CD14-positive monocyte (primary cell): ENCODE measurements around the gene KLHL40. TPM values are rescaled to one million over a fixed set of nuclear protein-coding genes. Genes with fewer than 3 reads are reported as not detected.

Experiments used
- DNase-seq, 3 donors: peaks; one replicate each; pipeline ENCODE4 v3.0.0-alpha.2; 2011 to 2022
- H2AFZ ChIP-seq: 2 replicates; pipeline ENCODE4 v1.6.0; 2012; ENCODE audit warnings: mild to moderate bottlenecking, low read depth, low read length, inconsistent platforms; ENCODE audit not compliant: insufficient read depth, poor library complexity, severe bottlenecking
- H3K27ac ChIP-seq, 2 donors: 1 replicate in 1 of 2; 2 replicates in 1 of 2; pipeline ENCODE4 v1.5.1; 2012 to 2013; ENCODE audit warnings: low read length in 2 of 2, control low read depth in 1 of 2, inconsistent platforms in 1 of 2, low read depth in 1 of 2, mild to moderate bottlenecking in 1 of 2
- H3K27me3 ChIP-seq, 2 donors: one replicate each; pipeline versions ENCODE4 v1.6.0 to v1.6.1; 2011 to 2013; ENCODE audit warnings: low read length in 2 of 2; ENCODE audit not compliant: control insufficient read depth in 2 of 2, insufficient read depth in 2 of 2
- H3K36me3 ChIP-seq, 2 donors: replicated peaks in 1 of 2; 1 replicate in 1 of 2; 2 replicates in 1 of 2; pipeline versions ENCODE4 v1.5.1 to v1.6.1; 2012 to 2013; ENCODE audit warnings: low read length in 2 of 2, control low read depth in 1 of 2, inconsistent platforms in 1 of 2, mild to moderate bottlenecking in 1 of 2; ENCODE audit not compliant: insufficient read depth in 2 of 2, control insufficient read depth in 1 of 2
- H3K4me1 ChIP-seq, 2 donors: 1 replicate in 1 of 2; 2 replicates in 1 of 2; pipeline versions ENCODE4 v1.5.1 to v1.6.1; 2012 to 2013; ENCODE audit warnings: low read length in 2 of 2, control low read depth in 1 of 2, inconsistent platforms in 1 of 2, mild to moderate bottlenecking in 1 of 2, moderate library complexity in 1 of 2; ENCODE audit not compliant: insufficient read depth in 2 of 2, control insufficient read depth in 1 of 2
- H3K4me2 ChIP-seq: replicated peaks from 2 replicates; pipeline ENCODE3; 2012; ENCODE audit warnings: low read length, moderate library complexity, mild to moderate bottlenecking; ENCODE audit not compliant: poor library complexity, severe bottlenecking; ENCODE audit errors: extremely low read depth
- H3K4me3 ChIP-seq, 3 experiments: fragments of 200-600 bp in 1 of 3; sonication (generic) in 1 of 3; replicated peaks in 1 of 3; 1 replicate in 2 of 3; 2 replicates in 1 of 3; pipeline ENCODE4 v1.5.1; 2011 to 2013; ENCODE audit warnings: low read length in 3 of 3, mild to moderate bottlenecking in 3 of 3, control low read depth in 2 of 3, low read depth in 2 of 3, inconsistent platforms in 1 of 3, moderate library complexity in 1 of 3
- H3K79me2 ChIP-seq: 2 replicates; pipeline ENCODE4 v1.6.0; 2012; ENCODE audit warnings: mild to moderate bottlenecking, control low read depth, inconsistent platforms, low read length, moderate library complexity; ENCODE audit not compliant: insufficient read depth
- H3K9ac ChIP-seq: 2 replicates; pipeline ENCODE4 v1.6.0; 2017; ENCODE audit warnings: low read length, mild to moderate bottlenecking; ENCODE audit not compliant: insufficient read depth, poor library complexity, severe bottlenecking
- H3K9me3 ChIP-seq, 2 donors: replicated peaks in 1 of 2; 1 replicate in 1 of 2; 2 replicates in 1 of 2; pipeline versions ENCODE4 v1.5.1 to v1.6.1; 2012 to 2013; ENCODE audit warnings: low read length in 2 of 2, control low read depth in 1 of 2; ENCODE audit not compliant: control insufficient read depth in 1 of 2, insufficient read depth in 1 of 2
- H4K20me1 ChIP-seq: 2 replicates; pipeline ENCODE4 v1.6.0; 2012; ENCODE audit warnings: mild to moderate bottlenecking, low read length, control low read depth, moderate library complexity; ENCODE audit not compliant: insufficient read depth
- H3K27ac Mint-ChIP-seq, 7 donors: one replicate each; pipeline ENCODE4 v1.8.0; 2020; ENCODE audit warnings: mild to moderate bottlenecking in 7 of 7, mixed read lengths in 7 of 7, moderate library complexity in 6 of 7, inconsistent platforms in 2 of 7
- H3K27me3 Mint-ChIP-seq, 3 donors: one replicate each; pipeline ENCODE4 v1.8.0; 2021 to 2022; ENCODE audit warnings: low read depth in 3 of 3, mild to moderate bottlenecking in 3 of 3, mixed read lengths in 3 of 3, moderate library complexity in 3 of 3, inconsistent platforms in 1 of 3
- H3K36me3 Mint-ChIP-seq, 2 donors: one replicate each; pipeline ENCODE4 v1.8.0; 2020; ENCODE audit warnings: mixed read lengths in 2 of 2, inconsistent platforms in 1 of 2, mild to moderate bottlenecking in 1 of 2
- H3K4me1 Mint-ChIP-seq: one replicate; pipeline ENCODE4 v1.8.0; 2020; ENCODE audit warnings: mild to moderate bottlenecking, mixed read lengths
- H3K4me3 Mint-ChIP-seq, 2 donors: one replicate each; pipeline ENCODE4 v1.8.0; 2020; ENCODE audit warnings: mild to moderate bottlenecking in 2 of 2, mixed read lengths in 2 of 2, moderate library complexity in 1 of 2
- H3K9me3 Mint-ChIP-seq, 7 donors: one replicate each; pipeline ENCODE4 v1.8.0; 2020 to 2022; ENCODE audit warnings: mixed read lengths in 7 of 7, mild to moderate bottlenecking in 6 of 7, moderate library complexity in 6 of 7, inconsistent platforms in 2 of 7
- WGBS: methylation state at CpG from one replicate; pipeline ENCODE4 v1.1.5; 2013; ENCODE audit warnings: missing lambda C conversion rate; ENCODE audit not compliant: insufficient coverage; 5-methylcytosine and 5-hydroxymethylcytosine counted together
- intact Hi-C, 2 donors: fragments of 100-400 bp; cut with micrococcal nuclease; formaldehyde crosslinking; loops; one replicate each; pipeline versions ENCODE4 v1.15.0 to v1.15.1; 2023
- polyA plus RNA-seq, 3 donors: library from polyadenylated mRNA; depleted of rRNA in 1 of 3; unstranded in 2 of 3; stranded (reverse) in 1 of 3; fragments of 300-500 nt in 2 of 3; fragments of >200 nt in 1 of 3; fragmentation: Illumina TruSeq in 2 of 3; gene quantifications; 1 replicate in 2 of 3; 2 replicates in 1 of 3; pipeline ENCODE4 v1.2.3, GENCODE V29; 2012 to 2021
- TF ChIP-seq, protein P1 (sequence below): fragments of 200-600 bp; IDR thresholded peaks from one replicate; pipeline ENCODE4 v1.8.0; 2022; ENCODE audit warnings: antibody characterized with exemption, mild to moderate bottlenecking

The KLHL40 gene
- polyA plus RNA-seq, 3 donors, result not detected

DNA sequence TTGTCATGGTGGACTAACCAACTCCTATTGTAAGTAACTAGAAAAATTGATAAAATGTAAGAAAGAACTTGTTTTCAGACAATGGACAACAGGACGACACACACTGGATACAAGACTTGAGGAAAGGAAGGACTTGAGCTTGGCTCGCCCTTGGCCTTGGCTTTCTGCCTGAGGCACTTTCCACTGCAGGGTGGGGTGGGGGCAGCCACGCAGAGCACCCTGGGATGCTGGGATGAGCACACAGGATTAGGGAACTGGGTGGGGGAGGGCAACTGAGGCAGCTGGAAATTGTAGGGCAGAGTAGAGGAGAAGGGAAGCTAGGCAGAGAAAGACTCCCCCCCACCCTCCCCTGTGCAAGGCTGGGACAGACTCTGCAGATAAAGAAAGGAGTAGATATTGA, 42.7 kb downstream of the KLHL40 start:
- H3K36me3 Mint-ChIP-seq, result no peaks in the 10 kb centered on the region
- DNase-seq, result no peak
- H3K4me3 Mint-ChIP-seq, result no peak overlapping the region
- H3K9me3 Mint-ChIP-seq, result peaks cover 0 to 5% (median 0%) of the 10 kb centered on the region in 7 donors
- intact Hi-C loops, result no loop called here
- 83% methylated on average over 2 of the region's 3 CpGs for WGBS
- Histone ChIP-seq H3K27me3 (no peaks in the 10 kb centered on the region), H3K36me3 (no peaks in the 10 kb centered on the region), H3K79me2 (no peaks in the 10 kb centered on the region), H3K4me2 (no peak overlapping the region), H3K4me1 (no peaks in the 10 kb centered on the region), H3K9me3 (no peaks in the 10 kb centered on the region), H2AFZ (no peak overlapping the region), H3K4me3 (no peak overlapping the region), H3K9ac (no peak overlapping the region), H3K27ac (no peak overlapping the region), H4K20me1 (no peaks in the 10 kb centered on the region)
- TF ChIP-seq, protein P1, sequence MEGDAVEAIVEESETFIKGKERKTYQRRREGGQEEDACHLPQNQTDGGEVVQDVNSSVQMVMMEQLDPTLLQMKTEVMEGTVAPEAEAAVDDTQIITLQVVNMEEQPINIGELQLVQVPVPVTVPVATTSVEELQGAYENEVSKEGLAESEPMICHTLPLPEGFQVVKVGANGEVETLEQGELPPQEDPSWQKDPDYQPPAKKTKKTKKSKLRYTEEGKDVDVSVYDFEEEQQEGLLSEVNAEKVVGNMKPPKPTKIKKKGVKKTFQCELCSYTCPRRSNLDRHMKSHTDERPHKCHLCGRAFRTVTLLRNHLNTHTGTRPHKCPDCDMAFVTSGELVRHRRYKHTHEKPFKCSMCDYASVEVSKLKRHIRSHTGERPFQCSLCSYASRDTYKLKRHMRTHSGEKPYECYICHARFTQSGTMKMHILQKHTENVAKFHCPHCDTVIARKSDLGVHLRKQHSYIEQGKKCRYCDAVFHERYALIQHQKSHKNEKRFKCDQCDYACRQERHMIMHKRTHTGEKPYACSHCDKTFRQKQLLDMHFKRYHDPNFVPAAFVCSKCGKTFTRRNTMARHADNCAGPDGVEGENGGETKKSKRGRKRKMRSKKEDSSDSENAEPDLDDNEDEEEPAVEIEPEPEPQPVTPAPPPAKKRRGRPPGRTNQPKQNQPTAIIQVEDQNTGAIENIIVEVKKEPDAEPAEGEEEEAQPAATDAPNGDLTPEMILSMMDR, result no peak
- peaks cover 2% of the 10 kb centered on the region for H3K4me1 Mint-ChIP-seq
- H3K27me3 Mint-ChIP-seq, result peaks cover 1 to 13% (median 1%) of the 10 kb centered on the region in 3 donors
- H3K27ac Mint-ChIP-seq, result no peak overlapping the region

DNA sequence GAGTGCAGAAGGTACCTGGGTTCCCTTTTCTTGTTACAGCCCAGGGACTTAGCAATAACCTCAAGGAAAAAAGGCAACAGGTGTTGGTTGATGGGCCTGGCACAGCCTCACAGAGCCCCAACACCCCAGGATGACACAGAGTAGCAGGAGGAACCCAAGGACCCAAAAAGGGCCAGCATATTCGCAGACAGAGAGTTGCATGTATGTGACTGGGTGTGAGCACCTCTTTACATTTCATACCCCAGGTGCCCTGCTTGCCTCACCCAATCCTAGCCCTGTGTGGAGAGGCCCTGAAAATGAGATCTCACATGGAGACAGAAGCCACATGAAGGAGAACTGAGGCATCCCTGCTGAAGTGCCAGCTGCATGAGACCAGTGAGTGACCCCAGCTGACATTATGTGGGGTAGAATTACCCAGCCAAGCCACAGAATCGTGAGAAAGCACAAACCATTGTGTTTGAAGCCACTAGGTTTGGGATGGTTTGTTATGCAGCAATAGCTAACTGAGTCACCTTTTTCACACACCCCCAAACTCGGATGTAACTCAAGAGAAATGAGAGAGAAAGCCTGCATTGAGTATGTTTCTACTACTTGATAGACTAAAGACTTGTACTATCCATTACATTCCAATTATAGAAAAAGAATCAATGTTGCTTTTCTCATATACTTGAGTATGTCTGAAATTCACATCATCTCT, 43.5 kb downstream of the KLHL40 start:
- Histone ChIP-seq H3K4me3 (no peak overlapping the region), H3K9me3 (no peaks in the 10 kb centered on the region), H3K36me3 (no peaks in the 10 kb centered on the region), H3K27ac (no peak overlapping the region), H3K79me2 (no peaks in the 10 kb centered on the region), H3K27me3 (no peaks in the 10 kb centered on the region), H3K4me1 (no peaks in the 10 kb centered on the region), H3K4me2 (no peak overlapping the region), H3K9ac (no peak overlapping the region), H4K20me1 (no peaks in the 10 kb centered on the region), H2AFZ (no peak overlapping the region)
- H3K9me3 Mint-ChIP-seq, result peaks cover 0 to 5% (median 0%) of the 10 kb centered on the region in 7 donors
- H3K4me3 Mint-ChIP-seq, result no peak overlapping the region
- no peak overlapping the region for H3K27ac Mint-ChIP-seq
- peaks cover 2% of the 10 kb centered on the region for H3K4me1 Mint-ChIP-seq
- H3K36me3 Mint-ChIP-seq, result no peaks in the 10 kb centered on the region
- WGBS, result no CpG with 5 or more reads among the region's 3 CpGs
- DNase-seq, result no peak
- TF ChIP-seq, protein P1, result no peak
- intact Hi-C loops, result no loop called here
- peaks cover 1 to 13% (median 1%) of the 10 kb centered on the region in 3 donors for H3K27me3 Mint-ChIP-seq
